ENCODE data around the gene FTCDNL1.
A peak's percentile ranks its signal among the peaks of the same experiment; 100 is the strongest.

Gene FTCDNL1

GRCh38 chr2:199841409-199841808 is 9.6 kb downstream of the FTCDNL1 start:
- DNase-seq = no peak

GRCh38 chr2:199838399-199838798 is 12.6 kb downstream of the FTCDNL1 start:
- no peak for DNase-seq

- no peak for DNase-seq
Measured at GRCh38 chr2:199836943-199837342, 14.0 kb downstream of the FTCDNL1 start.

GRCh38 chr2:199833525-199833924 is 17.5 kb downstream of the FTCDNL1 start:
- no peak for DNase-seq

GRCh38 chr2:199830531-199830930 is 20.5 kb downstream of the FTCDNL1 start:
- no peak for DNase-seq

- no peak for DNase-seq
Measured at GRCh38 chr2:199829628-199830027, 21.4 kb downstream of the FTCDNL1 start.

GRCh38 chr2:199819746-199820145 is 31.2 kb downstream of the FTCDNL1 start:
- no peak for DNase-seq

- no peak for DNase-seq
Measured at GRCh38 chr2:199818754-199819153, 32.2 kb downstream of the FTCDNL1 start.

GRCh38 chr2:199818026-199818425 is 33.0 kb downstream of the FTCDNL1 start:
- DNase-seq = no peak

GRCh38 chr2:199814817-199815211 is 36.2 kb downstream of the FTCDNL1 start:
- DNase-seq = no peak

GRCh38 chr2:199814101-199814816 is 36.7 kb downstream of the FTCDNL1 start:
- DNase-seq = no peak

GRCh38 chr2:199812493-199812892 is 38.5 kb downstream of the FTCDNL1 start:
- no peak for DNase-seq

- no peak for DNase-seq
Measured at GRCh38 chr2:199811346-199811745, 39.6 kb downstream of the FTCDNL1 start.

GRCh38 chr2:199810422-199811171 is 40.4 kb downstream of the FTCDNL1 start:
- DNase-seq = no peak

GRCh38 chr2:199807966-199808365 is 43.0 kb downstream of the FTCDNL1 start:
- no peak for DNase-seq

- DNase-seq = no peak
Measured at GRCh38 chr2:199806179-199806578, 44.8 kb downstream of the FTCDNL1 start.

GRCh38 chr2:199804831-199805230 is 46.2 kb downstream of the FTCDNL1 start:
- DNase-seq = no peak

GRCh38 chr2:199798831-199799580 is 52.0 kb downstream of the FTCDNL1 start:
- no peak for DNase-seq

- DNase-seq = no peak
Measured at GRCh38 chr2:199797431-199798403, 53.3 kb downstream of the FTCDNL1 start.

GRCh38 chr2:199792381-199792780 is 58.6 kb downstream of the FTCDNL1 start:
- DNase-seq = peak; percentile 11

GRCh38 chr2:199791326-199791725 is 59.7 kb downstream of the FTCDNL1 start:
- no peak for DNase-seq

GRCh38 chr2:199784512-199784911 is 66.5 kb downstream of the FTCDNL1 start:
- DNase-seq = no peak
